ENCODE results near the gene RPS8.
"Not testable (repeated sequence)": the region's sequence is repeated elsewhere in the genome, so short reads cannot be mapped to it uniquely, and the experiment has no call there.

The RPS8 gene

DNA sequence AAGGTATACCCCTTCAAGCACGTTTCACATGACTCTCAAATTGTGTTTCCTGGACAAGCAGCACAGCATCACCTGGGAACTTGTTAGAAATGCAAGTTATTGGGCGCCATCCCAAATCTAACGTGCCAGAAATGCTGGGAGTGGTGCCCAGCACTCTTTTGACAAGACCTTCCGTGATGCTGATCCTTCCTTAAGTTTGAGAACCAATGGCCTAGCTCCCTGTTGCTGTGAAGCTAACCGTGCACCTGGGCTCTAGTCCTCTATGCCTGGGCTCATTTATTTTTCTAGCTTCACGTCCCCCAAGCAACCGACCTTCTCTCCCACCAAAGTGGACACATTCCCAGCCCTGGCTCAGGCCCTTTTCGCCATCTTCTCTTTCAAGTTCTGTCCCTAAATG is 8.4 kb downstream of the RPS8 start:
- no peak for DNase-seq (ENCODE audit: low read depth)

DNA sequence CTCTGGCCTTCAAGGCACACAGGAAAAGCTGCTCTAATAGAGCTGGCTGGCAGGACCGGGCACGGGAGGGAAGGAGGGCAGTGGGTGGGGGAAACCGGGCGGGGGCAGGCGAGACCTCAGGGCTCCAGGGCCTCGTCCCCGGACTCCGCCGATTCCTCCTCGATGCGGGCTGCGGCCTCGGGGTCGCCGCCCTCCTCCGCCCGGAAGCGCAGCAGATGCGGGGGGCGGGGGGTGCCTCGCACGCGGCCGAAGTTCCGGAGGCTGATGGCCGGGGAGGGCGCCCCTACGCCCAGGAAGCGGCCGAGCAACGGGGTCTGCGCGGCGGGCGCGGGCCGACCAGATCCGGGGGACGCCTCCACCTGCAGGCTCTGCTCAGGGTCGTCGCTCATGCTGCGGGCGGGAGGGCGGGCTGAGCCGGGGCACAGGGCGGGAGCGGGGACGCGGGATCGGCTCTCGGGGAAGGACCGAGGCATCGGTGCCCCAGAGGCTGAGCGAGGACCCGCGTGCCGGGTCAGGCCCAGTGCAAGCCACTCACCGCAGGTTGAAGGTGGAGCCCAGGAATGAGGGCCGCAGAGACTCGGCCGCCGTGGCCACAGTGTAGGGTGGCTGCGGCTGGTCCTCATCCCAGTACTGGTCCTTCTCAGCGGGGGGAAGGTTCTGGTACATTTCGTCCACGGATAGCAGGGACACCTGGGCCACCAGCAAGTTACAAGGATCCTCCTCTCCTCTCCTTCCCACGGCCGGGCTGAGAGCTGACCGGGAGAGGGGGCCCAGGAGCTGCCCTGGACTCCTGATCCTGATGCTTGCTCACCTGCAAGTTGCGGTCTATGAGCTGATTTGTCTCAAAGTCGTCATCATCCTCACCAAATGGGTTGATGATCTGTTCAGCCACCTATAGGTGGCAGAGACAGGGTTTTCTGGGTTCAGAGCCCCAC is 9.0 kb downstream of the RPS8 start:
- DNase-seq (ENCODE audit: low read depth) = no peak

DNA sequence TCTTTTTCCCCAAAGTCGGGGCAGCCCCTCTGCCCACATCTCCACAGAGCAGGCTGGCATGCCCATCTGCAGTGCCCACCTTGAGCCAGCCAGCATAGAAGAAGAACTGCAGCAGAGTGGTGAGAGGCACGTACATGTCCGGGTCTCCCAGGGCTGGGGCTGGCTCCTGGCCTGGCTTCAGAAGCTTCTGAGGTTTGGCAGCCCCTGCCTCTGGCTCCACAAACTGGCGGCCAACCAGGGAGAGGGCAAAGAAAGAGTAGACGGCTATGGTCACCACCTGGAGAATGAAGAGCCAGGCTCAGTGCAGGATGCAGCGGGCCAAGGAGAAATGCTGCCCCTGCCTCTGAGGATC is 9.7 kb downstream of the RPS8 start:
- no peak for DNase-seq (ENCODE audit: low read depth)

DNA sequence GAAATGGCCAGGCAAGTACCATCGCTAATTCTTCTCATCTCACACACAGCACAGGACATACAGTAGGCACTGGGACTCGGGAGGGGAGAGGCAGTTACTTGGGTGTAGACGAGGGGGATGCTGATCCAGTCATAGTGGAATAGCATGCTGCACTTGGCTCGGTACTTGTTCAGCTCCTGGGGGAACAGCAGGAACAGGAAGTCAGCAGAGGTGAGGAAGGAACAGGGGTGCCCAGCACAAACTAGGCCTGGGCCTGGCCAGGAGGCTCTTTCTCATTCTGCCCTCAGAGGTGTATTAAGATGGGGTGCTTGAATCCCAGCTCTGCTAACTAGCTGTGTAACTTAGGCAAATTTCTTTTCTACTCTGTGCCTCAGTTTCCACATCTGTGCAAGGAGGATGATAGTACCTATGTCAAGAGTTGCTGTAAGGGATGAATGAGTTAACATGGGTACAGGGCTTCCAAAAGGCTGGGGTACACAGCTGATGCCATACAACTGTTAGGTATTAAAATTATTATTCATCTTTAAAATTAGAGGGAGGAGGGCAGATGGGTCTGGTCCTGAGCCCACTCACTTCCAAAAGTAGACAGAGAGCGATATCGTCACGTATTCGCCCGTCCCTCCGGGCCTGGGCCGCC is 10.3 kb downstream of the RPS8 start:
- DNase-seq (ENCODE audit: low read depth) = no peak

DNA sequence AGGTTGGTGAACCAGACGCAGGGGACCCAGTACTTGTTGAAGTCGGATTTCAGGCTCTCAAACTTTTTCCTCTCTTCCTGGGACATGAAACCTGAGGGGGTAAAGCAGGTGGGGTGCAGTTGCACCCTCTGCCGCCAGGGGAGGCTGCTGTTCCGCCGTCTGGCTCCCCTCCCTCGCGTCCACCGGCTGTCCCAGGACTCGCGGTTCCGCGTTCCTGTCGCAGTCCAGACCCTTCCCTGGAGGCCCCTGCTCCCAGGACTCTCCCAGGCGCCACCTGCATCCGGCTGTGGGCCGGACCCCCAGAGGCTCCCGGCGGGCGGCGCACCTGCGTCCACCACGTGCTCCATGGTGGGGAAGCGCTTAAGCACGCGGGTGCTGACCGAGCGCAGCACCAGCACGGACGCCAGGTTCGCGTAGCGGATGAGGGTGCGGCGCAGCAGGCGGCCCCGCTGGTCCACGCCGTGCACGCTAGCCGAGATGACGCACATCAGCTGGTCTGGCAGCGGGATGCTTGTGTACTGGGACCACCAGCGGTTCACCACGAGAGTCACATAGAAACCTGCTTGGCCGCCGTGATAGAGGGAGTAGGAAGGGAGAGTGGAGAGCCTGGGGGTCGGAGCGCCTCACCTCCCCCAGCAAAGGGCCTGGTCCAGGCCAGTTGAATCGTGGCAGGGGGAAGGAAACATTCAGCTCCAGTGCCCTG is 10.9 kb downstream of the RPS8 start:
- no peak for DNase-seq (ENCODE audit: low read depth)

DNA sequence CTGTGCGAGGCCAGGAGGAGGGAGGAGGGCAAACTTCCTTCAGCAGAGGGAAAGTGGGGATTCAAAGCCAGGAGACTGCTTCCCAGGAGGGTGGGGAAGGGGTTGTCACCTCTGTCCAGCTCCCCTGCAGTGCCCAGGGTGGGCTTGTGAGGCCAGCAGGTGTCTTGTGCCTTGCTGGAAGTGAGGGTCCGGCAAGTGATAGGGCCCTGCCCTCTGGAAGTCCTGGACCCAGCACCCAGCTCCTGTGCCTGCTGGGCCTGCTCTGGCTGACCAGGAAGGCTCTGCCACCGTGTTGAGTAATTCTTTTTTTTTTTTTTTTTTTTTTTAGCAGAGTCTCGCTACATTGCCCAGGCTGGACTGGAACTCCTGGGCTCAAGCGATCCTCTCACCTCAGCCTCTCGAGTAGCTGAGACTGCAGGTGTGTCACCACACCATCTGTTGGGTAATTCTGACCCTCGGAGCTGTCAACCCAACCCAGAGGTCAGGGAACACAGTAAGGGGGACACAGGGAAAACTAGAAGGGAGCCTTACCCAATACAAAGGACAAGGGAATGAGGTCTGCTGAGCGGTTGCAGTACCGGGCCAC is 11.6 kb downstream of the RPS8 start:
- DNase-seq (ENCODE audit: low read depth) = no peak

DNA sequence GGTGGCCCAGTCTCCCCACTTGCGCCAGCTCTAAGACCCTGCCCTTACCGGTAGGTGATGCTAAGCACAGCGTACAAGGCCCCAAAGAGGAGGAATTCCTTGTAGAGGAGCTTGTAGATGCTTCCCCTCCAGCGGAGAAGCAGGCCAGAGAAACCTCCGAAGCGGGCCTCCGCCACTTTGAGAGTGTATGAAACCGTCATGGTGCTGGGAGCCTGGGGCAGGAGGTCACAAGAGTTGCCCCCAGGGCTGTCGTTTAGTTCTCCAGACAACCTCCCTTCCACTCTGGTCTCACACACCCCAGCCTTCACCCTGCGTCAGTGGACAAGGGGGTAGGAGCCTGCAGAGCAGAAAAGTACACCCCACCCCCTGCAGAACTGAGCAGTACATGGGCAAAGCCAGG is 12.2 kb downstream of the RPS8 start:
- DNase-seq (ENCODE audit: low read depth) = no peak

DNA sequence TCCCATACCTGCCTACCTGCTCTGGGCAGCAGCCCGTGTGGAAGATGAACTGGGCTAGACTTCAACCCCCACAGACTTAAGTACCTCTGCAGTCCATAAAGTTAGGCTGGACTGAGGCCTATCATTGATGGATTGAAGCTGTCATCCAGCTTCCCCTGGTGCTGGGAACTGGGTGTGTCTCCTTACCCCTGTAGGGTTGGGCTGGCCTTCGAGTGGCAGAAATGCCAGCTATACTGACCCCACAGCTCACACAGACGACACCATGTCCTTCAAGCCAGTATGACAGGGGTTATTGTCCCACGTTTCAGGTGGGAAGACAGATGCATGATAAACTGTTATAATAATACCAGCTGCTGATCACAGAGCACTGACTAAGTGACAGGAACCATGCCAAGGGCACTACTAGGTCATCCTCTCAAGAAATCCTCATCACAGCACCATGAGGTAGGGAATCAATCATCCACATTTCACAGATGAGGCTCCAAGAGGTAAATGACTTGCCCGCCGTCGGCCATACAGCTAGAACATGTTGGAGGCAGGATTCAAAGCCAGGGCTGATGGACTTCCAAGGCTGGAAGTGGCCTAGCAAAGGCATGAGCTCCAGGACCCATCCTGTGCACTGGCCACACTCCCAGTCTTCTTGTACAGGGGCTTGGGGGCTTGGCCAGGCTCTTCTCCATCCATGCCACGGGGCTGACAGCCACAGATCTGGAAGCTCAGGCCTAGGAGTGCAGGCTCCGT is 12.9 kb downstream of the RPS8 start, which contains the start of gene BEST4:
BEST4 (minus strand) TSS at position 51 of the 741 bp plus-strand sequence. CDS start 465 bp downstream, outside the sequence.
- DNase-seq (ENCODE audit: low read depth) = no peak

DNA sequence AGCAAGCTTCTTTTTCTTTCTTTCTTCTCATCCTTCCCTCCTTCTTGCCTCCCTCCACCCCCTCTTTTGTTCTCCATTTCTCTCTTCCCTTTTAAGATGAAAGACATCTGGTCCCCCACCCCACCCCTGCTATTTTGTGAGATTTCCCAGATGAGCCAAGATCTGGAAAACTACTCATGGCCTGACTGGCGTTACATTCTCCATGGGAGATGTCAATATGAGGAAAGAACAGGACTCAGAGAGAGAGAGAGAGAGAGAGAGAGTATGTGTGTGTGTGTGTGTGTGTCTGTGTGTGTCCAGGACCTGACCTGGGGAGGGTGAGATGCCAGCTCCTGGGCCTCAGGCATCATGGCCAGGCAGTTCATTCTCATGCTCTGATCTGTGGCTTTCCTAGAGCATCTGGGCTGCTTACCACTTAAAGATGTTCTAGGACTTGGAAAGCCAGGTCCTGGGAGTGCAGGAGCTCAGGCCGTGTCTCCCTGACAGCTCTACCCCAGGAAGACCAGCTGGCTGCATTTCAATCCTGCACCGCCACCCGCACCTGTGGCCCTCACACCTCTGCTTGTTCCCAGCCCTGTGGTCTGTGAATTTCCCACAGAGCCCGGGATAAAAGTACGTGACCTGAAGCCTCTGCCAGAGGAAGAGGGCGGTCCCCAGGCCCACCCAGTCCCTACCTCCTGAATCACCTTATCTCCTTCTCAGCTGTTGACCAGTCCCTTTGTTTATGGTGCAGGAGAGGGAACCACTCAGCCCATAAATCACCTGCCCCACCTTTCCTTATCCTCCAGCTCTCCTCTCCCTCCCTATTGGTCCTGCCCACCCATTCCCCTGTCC is 15.8 kb downstream of the RPS8 start:
- DNase-seq (ENCODE audit: low read depth) = no peak

DNA sequence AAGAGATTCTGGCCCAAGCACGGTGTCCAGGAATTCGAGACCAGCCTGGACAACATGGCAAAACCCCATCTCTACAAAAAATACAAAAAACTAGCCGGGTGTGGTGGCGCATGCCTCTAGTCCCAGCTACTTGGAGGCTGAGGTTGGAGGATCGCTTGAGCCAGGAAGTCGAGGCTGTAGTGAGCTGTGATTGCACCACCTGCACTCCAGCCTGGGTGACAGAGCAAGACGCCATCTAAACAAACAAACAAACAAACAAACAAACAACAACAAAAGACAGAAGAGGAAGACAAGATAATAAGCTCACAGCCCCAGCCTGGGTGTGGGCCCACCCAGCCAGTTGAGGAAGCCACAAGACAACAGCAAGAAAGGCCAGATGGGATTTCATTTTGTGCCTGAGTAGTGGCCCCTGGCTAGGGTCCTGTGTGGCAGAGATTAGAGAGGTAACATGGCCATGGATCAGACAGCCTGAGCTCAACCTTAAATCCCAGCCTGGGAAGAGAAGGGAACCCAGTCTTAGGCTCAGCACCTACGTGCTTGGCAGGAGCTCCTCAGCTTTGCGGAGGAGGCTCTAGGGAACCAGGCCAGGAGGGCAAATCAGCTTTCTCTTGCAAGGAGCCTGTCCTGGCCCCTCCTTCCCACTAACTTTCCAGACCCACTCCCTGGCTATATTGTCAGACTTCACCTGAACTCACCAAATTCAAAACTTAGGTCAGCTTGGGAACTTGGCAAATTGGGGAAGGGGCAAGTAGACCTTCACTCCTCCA is 17.6 kb downstream of the RPS8 start:
- no peak for DNase-seq (ENCODE audit: low read depth)

DNA sequence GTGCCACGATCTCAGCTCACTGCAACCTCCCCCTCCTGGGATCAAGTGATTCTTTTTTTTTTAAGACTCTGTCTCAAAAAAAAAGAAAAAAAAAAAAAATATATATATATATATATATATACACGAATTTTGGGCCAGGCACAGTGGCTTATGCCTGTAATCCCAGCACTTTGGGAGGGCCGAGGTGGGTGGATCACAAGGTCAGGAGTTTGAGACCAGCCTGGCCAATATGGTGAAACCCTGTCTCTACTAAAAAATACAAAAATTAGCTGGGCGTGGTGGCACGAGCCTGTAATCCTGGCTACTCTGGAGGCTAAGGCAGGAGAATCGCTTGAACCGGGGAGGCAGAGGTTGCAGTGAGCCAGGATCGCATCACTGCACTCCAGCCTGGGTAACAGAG is 22.5 kb downstream of the RPS8 start:
- not testable (repeated sequence) for DNase-seq (ENCODE audit: low read depth)

DNA sequence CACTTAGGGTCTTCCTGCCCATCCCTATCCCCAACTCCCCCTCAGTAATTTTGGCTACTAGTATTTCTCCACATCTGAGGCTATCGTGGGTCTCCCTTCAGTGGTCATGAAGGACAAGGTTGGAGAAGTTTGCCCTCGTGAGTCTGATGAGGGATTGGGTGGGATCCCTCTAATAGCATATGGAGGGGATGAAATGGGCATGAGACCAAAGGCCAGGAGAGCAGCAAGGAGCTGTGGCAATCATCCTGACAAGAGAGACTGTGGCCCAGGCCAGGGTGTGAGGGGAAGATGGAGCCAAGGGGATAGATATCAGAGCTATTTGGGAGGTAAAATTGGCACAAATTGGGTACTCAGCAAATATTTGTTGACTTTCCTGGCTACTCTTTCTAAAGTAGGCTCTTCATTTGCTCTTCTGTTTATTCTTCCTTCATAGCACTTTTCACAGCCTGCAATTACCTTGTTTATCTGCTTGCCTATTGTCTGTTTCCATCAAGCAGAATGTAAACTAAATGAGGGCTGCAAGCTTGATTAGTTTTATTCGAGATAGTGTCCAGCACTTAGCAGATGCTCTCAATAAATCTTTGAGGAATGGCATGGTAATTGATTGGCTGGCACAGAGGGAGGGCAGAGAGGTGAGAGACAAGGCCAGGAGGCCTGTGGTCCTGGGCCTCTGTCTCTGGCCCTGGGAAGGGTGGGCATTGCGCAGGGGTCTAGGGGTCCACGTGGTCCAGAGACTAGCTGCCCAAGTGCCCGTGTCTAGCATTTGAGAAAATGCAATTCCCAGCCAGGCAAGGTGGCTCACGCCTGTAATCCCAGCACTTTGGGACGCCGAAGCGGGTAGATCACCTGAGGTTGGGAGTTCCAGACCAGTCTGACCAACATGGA is 23.4 kb downstream of the RPS8 start:
- no peak for DNase-seq (ENCODE audit: low read depth)

DNA sequence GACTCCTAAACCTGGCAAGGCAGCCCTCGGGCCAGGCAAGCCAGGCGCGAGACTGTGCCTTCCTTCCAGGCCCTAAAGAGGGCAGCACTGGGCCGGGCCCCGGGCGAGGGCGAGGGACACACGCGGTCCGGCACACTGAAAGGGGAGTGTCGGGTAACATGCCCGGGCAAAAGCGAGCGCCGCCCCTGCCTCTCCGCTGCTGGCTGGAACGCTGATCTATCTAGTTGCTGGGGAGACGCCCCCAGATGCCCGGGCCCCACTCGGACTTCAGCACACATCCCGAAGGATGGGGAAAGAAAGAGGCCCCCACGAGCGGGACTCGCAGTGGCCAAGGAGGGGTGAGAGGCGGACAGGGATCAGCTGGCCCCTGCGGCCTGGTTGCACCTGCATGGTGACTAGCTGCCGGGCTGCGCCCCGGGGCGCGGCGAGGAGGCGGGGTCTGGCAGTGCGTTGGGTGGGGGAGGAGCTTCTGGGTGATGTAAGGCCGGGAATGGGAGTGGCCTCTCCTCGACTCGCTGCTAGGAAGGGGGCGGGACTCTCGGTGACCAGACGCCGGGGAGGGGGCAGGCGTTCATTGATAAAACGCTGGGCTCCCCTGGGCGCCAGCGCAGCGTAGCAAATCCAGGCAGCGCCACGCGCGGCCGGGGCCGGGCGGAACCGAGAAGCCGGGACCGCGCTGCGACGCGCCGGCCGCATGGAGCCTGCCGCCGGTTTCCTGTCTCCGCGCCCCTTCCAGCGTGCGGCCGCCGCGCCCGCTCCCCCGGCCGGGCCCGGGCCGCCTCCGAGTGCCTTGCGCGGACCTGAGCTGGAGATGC is 24.6 kb downstream of the RPS8 start, which contains the start of gene PLK3:
PLK3 (plus strand) TSS at position 608 of the 815 bp plus-strand sequence; CDS start at position 695, 87 bp downstream.
- DNase-seq (ENCODE audit: low read depth) = peak; percentile 97

DNA sequence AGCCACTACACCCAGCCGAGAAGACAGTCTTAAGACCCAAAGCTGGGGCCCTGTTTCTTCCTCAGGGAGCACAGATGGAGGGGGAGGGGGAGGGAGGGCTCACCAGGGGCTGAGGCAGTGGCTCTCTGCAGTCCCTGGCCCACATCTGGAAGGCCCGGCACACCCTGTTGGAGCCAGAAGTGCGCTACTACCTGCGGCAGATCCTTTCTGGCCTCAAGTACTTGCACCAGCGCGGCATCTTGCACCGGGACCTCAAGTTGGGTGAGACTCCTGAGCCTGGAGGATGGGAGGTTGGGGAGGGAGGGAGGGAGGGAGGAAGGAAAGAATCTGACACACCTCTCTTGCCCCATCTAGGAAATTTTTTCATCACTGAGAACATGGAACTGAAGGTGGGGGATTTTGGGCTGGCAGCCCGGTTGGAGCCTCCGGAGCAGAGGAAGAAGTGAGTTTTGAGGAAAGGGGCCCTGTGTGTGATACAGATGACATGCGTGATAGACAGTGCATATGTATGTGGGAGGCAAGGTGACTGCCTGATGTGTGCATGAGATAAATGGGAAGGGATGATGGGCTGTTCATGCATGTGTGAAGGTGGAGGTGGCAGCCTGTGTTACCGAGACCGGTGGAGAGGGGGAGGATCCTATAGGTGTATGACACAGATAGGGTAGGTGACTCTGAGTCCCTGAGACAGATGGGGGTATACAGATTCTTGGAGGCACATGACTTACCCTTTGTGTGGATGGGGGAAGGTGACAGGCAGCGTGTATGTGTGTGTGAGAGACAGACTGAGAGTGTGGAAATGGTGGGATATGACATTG is 26.4 kb downstream of the RPS8 start:
- DNase-seq (ENCODE audit: low read depth) = no peak

DNA sequence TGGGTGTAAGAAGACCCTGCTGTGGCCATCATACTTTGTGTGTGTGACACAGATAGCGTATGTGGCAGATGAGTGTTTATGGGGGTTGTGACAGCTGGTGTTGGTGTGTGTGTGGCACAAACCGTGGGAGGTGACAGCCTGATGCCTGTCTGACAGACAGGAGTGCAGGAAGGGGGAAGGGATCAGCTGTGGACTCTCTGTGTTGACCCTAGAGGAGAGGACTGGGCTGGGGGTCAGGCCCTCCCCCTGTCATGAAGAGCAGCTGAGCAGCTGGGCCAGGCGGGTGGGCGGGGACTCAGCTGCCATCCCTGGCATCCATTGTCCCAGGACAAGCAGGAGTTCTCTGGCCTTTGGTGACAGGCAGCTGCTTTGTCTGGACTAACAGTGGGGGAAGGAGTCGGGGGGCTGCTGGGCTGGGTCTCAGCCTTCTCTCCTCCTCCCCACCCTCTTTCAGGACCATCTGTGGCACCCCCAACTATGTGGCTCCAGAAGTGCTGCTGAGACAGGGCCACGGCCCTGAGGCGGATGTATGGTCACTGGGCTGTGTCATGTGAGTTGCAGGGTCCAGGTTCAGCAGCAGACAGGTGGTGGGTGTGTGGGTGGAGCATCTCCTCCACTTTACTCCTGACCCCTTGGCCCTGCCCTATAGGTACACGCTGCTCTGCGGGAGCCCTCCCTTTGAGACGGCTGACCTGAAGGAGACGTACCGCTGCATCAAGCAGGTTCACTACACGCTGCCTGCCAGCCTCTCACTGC is 27.1 kb downstream of the RPS8 start:
- peak; percentile 69 for DNase-seq (ENCODE audit: low read depth)

DNA sequence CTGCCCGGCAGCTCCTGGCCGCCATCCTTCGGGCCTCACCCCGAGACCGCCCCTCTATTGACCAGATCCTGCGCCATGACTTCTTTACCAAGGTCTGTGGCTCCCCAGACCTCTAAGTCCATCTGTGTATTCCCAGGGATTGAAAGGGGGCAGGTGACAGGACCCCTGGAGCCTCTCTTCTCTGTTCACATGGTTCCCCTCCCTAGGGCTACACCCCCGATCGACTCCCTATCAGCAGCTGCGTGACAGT is 27.6 kb downstream of the RPS8 start:
- DNase-seq (ENCODE audit: low read depth) = no peak
